Stimulated activated CD4-positive, alpha-beta T cell treated with anti-CD3 and anti-CD28 coated beads, Interleukin-2, amount 100 ng/mL, for 48 hours (primary cell): ENCODE measurements around the gene EGLN3.
"Not testable (repeated sequence)": the region's sequence is repeated elsewhere in the genome, so short reads cannot be mapped to it uniquely, and the experiment has no call there.

Source experiments
- DNase-seq, 2 donors: peaks; one replicate each; pipeline ENCODE4 v3.0.0-alpha.2; 2020

The EGLN3 gene

GRCh38 chr14:33950320-33951182 lies at the start of gene EGLN3:
TSS of gene EGLN3 (minus strand) at chr14:33951074. CDS start at chr14:33950752, 322 bp downstream.
- DNase-seq, result peak; percentile 56 to 65

- no peak for DNase-seq
Measured at GRCh38 chr14:34000396-34000795, 49.5 kb upstream of the EGLN3 start.

GRCh38 chr14:33999771-34000291 lies 49.0 kb upstream of the EGLN3 start:
- no peak for DNase-seq

- DNase-seq, result no peak
Measured at GRCh38 chr14:33997611-33998010, 46.7 kb upstream of the EGLN3 start.

GRCh38 chr14:33996462-33996861 lies 45.6 kb upstream of the EGLN3 start:
- DNase-seq, result no peak

GRCh38 chr14:33993246-33993645 lies 42.4 kb upstream of the EGLN3 start:
- no peak for DNase-seq

- DNase-seq, result no peak
Measured at GRCh38 chr14:33992274-33993007, 41.6 kb upstream of the EGLN3 start.

- no peak for DNase-seq
Measured at GRCh38 chr14:33990790-33991189, 39.9 kb upstream of the EGLN3 start.

- no peak for DNase-seq
Measured at GRCh38 chr14:33987565-33988080, 36.7 kb upstream of the EGLN3 start.

GRCh38 chr14:33986804-33987203 lies 35.9 kb upstream of the EGLN3 start:
- DNase-seq, result no peak

- no peak for DNase-seq
Measured at GRCh38 chr14:33985242-33985641, 34.4 kb upstream of the EGLN3 start.

- DNase-seq, result no peak
Measured at GRCh38 chr14:33979613-33980276, 28.9 kb upstream of the EGLN3 start.

GRCh38 chr14:33978892-33979612 lies 28.2 kb upstream of the EGLN3 start:
- no peak for DNase-seq

GRCh38 chr14:33972583-33973081 lies 21.8 kb upstream of the EGLN3 start:
- no peak for DNase-seq

- not testable (repeated sequence) for DNase-seq
Measured at GRCh38 chr14:33969846-33970245, 19.0 kb upstream of the EGLN3 start.

- DNase-seq, result no peak
Measured at GRCh38 chr14:33968722-33969121, 17.8 kb upstream of the EGLN3 start.

GRCh38 chr14:33967138-33967537 lies 16.3 kb upstream of the EGLN3 start:
- DNase-seq, result no peak

GRCh38 chr14:33966276-33966675 lies 15.4 kb upstream of the EGLN3 start:
- DNase-seq, result no peak

- DNase-seq, result no peak
Measured at GRCh38 chr14:33964599-33965317, 13.9 kb upstream of the EGLN3 start.

GRCh38 chr14:33963892-33964291 lies 13.0 kb upstream of the EGLN3 start:
- DNase-seq, result no peak

GRCh38 chr14:33962466-33962865 lies 11.6 kb upstream of the EGLN3 start:
- DNase-seq, result not testable (repeated sequence)
